Lung microvascular endothelial cell (primary cell): Measurements from ENCODE around the gene SMIM33. TPM values are rescaled to one million over a fixed set of nuclear protein-coding genes. Genes with fewer than 3 reads are reported as not detected.
"Not testable (repeated sequence)": the region's sequence is repeated elsewhere in the genome, so short reads cannot be mapped to it uniquely, and the experiment has no call there.

Experiments
- DNase-seq, 2 donors: peaks; one replicate each; pipeline versions ENCODE4 v3.0.0 to v3.0.0-alpha.2; 2010; ENCODE audit warnings: low read depth in 2 of 2
- total RNA-seq: library from RNA; depleted of rRNA; stranded (reverse); fragments of >200 nt; gene quantifications from 2 replicates; pipeline ENCODE4 v1.2.1, GENCODE V29; 2014

Gene SMIM33
- total RNA-seq, 1 donor from 2014 or later, result under 0.01 TPM

DNA sequence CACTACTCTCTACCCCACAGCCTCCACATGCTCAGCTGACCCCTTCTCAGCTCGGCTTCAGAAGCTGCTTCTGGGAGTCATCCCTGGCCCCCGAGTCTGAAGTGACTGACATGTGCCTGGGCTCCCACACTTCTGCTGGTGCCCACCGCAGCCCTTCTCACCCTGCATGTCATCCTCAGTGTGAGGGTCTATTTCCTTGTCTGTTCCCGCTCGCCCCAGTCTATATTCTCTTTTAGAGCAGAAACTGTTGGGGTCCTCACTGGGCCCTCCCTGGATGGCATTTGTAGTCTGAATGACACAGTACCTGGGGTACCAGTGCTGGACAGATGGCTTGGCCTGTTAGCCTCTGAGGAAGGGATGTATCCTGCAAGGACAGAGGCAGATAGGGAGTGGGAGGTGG lies 13.6 kb upstream of the SMIM33 start:
- DNase-seq, result no peak

DNA sequence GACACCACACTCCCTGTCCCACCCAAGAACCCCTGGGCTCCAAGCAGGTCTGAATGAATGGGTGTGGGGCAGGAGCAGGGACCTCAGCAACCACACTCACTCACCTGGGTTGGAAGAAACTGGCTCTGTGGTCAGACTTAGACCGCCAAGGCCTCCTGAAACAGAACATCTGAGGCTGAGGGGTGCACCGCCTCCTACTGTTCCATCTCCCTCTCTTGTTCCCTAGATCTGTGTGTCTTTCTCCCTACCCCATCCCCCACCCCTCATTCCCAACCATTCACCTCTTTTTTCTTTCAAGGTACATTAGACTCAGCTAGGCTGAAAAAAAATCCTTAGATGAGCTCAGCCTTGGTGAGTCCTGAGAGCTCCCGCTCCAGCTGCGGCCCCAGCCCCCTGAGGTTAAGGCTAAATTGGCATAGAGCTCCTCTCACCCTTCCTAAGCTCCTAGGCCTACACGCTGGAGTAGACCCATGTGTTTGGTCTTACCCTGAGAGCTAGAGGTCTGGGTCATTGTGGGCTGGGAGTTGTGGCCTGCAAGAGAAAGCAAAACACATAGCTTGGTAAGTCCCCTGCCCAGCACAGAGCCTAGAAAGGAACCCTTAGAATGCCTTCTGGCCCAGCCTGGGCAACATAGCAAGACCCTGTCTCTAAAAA lies 13.0 kb upstream of the SMIM33 start:
- no peak for DNase-seq

DNA sequence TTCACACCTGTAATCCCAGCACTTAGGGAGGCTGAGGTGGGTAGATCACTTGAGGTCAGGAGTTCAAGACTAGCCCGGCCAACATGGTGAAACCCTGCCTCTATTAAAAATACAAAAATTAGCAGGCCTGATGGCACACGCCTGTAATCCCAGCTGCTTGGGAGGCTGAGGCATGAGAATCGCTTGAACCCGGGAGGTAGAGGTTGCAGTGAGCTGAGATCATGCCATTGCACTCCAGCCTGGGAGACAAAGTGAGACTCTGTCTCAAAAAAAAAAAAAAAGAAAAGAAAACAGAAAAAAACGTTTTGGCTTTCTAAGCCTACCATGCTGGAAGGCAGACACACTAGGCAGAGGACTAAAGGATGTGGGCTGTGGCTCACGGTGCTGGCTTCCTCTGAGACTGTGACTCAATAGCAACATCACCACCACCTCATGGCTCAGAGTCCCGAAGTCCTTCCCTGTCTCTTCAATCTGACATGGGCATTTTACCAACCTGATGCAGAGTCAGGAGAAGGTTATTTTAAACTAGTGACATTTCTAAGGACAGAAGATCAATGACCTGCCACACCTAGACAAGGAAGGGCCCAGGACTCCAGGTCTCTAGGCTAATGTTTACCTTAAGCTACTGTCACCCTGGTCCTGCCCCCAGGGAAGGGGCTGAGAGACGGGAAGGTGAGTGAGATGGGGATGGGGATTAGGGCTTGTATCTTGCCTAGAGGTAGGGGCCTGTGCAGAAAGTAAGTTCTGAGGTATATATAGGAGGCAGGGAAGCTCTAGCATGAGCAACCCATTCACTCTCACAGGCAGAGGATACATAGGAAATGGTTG lies 12.0 kb upstream of the SMIM33 start:
- DNase-seq, result peak; percentile 60 to 92

DNA sequence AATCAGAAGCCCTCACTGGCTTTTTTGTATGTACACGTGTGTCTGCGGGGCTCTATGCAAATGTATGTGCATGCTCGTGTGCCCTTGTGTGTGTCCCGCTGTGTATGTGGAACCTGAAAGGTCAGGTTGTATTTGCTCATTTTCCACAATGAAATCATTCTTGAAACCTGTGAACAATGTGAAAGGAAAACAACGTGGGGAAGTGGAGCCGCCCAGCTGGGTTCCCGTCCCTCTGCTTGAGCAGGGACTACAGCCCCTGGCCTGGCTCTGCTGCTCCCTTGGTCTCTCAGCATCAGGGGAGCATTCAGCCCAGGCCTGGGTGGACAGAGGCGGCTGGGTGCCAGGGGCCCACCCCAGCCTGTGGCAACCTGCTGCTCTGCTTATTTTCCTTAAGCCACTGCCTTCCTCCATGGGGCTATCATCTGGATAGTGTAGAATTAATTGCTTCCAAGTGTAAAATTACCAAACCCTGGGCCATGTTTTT lies 11.3 kb upstream of the SMIM33 start:
- DNase-seq, result peak; percentile 62 to 87

DNA sequence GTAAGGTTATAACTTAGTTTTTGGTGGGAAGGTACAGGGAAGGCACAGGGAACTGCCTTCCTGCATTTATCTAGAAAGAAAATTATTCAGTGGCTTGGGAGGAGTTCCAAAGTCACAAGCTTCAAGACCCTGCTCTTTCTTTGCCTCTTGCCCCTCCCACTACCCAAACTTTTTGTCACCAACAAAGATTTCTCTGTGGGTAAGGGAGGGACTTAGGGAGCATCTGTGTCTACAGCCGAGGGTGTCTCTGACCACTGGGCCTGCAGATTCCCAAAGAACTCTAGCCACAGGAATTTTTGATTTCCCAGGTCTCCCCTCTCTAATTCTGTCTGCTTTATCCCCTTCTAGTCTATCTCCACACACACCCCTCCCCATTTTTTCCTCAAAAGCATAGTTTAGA lies 10.3 kb upstream of the SMIM33 start:
- DNase-seq, result no peak

DNA sequence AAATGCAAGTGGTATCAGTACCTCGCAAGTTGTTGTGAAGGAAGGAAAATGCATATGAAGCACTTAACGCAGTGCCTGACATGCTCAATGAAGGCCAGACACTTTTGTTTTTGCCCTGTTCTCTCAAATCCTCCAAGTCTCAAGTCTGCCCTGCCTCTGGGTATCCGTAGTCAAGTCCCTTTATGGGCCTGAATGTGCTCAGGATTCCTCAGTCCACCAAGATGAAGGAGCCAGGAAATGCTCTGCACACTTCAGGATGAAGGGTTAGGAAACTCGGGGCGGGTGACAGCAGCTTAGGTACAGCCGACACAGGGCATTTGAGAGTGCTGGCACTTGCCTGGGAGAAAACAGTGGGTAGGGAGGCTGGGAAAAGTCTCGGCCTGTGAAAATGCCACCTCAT lies 9.6 kb upstream of the SMIM33 start:
- peak in 1 of 2 donors; percentile 52 for DNase-seq

DNA sequence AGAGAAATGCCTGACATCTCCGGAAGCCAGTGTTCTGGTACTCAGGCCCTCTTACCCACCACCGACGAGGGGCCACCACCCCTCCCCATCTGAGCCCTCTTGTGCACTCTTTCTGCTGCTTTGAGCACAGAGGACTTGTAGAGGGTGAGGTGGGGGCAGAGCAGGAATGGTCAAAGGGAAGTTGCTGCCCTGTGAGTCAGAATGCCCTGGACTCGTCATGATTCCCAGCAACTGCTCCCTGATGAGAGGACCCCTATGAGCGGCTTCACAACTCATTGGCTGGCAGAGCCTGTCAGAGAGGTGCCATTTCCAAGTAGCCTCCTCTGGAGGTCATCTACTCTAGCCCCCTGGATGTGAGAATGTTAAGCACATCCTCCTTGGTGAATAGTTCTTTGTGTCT lies 9.1 kb upstream of the SMIM33 start:
- DNase-seq, result peak; percentile 84 to 87

DNA sequence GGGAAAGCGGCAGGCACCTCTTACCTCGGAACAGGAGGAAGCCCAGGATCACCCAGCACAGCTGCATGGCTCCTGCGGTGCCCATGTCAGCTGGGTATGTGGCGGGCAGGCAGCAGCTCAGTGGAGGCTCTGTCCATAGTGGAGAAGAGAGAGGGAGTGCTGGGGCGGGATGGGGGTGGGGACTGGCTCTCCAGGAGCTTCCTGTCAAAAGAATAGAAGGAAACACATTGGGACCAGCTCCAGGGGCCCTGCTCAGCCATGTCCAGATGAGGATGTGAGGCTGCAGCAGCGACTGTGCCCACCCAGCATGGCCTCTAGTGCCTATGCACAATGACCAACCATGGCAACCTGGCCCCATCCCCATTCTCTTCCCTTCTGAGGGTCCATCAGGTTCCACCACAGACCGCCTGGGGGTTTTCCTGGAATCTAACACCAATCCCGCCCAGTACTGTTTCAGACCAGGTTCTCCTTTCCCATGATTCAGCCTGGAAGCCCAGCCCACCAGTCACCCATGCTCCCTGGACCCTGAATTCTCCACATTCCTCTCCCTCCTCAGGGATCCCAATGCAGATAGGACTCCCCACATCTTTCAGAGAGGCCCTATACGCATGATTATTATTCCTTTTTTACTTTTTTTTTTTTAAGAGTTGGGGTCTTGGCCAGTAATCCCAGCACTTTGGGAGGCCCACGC lies 8.1 kb upstream of the SMIM33 start, which contains the start of gene ECSCR:
TSS of gene ECSCR (minus strand) at position 158 of the 691 bp plus-strand sequence. CDS start at position 85, 73 bp downstream.
- DNase-seq, result peak; percentile 85 to 95

DNA sequence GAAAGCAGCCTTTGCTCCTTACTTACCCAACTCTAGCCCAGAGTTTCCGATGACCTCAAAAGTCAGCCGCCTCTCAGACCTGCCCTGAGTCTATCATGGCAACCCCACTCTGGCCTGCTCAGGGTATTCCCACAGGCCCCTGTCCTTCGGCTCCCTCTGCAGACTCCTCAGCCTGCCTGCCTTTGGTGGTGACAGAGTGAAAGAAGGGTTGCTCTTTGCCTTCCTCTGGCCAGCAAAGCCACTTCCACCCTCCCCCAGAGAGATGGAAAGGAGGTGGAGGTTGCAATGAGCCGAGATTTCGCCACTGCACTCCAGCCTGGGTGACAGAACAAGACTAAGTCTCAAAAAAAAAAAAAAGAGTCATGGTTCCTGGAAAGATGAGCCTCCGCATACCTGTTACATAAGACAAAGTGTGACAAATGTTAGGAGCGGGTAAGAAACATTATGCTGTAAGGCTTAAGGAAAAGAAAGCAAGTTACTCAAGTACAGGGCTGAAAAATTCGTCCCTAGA lies 2.3 kb upstream of the SMIM33 start:
- no peak for DNase-seq

DNA sequence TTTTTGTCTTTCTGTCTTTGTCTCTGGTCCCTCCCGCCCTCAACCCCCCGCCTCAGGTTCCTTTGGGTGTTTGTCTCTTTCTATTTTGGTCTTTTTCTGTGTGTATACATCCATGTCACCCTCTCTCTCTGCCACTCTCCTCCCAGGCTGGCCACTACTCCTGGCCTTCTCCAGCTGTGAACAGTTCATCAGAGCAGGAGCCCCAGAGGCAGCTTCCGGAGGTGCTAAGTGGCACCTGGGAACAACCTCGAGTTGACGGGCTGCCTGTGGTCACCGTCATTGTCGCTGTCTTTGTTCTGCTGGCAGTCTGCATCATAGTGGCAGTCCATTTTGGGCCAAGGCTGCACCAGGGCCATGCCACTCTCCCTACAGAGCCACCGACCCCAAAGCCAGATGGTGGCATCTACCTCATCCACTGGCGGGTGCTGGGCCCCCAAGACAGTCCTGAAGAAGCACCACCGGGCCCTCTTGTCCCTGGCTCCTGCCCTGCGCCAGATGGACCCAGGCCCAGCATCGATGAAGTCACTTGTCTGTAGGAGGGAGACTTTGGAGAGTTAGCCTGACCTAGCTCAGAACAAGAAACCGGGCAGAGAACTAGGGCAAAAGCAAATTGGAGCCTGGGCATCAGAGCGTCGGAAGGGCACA lies 1.7 kb downstream of the SMIM33 start:
- DNase-seq, result no peak

DNA sequence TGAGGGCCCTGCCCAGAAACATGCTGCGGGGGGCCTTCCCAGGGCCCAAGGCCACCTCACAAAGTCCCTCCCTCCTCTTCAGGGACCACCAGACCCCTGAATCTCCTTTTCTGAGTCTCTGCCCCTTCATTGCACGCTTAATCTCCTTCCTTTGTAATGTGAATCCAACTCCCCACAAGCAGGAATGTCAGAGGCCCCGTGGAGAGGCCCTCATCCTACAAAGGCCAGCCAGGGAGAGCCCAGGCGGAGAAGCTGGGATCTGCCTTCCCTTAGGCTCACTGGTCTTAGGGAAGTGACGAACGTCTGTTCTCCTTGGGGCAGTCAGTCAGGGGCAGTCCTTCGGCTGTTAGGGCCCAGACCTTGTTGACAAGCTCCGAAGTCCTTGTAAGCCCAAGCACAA lies 2.3 kb downstream of the SMIM33 start:
- peak in 1 of 2 donors; percentile 62 for DNase-seq

DNA sequence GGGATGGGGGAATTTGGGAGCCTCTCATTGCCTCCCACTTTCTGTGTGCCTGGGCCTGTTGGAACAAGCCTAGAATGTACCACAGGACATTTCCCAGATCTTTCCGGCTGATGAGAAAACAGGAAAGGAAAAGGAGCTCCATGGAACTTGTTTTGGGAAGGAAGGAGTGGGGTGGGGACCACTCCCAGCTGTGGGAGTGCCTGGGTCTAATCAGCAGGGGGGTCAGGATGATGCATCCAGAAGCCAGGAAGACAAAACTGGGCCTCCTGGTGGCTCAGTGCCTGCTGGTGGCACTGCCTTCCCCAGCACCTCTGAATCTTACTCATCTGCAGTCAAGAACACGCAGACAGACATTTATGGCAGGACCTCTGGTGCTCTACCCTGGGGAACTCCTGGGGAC lies 2.8 kb downstream of the SMIM33 start:
- peak; percentile 53 to 56 for DNase-seq

DNA sequence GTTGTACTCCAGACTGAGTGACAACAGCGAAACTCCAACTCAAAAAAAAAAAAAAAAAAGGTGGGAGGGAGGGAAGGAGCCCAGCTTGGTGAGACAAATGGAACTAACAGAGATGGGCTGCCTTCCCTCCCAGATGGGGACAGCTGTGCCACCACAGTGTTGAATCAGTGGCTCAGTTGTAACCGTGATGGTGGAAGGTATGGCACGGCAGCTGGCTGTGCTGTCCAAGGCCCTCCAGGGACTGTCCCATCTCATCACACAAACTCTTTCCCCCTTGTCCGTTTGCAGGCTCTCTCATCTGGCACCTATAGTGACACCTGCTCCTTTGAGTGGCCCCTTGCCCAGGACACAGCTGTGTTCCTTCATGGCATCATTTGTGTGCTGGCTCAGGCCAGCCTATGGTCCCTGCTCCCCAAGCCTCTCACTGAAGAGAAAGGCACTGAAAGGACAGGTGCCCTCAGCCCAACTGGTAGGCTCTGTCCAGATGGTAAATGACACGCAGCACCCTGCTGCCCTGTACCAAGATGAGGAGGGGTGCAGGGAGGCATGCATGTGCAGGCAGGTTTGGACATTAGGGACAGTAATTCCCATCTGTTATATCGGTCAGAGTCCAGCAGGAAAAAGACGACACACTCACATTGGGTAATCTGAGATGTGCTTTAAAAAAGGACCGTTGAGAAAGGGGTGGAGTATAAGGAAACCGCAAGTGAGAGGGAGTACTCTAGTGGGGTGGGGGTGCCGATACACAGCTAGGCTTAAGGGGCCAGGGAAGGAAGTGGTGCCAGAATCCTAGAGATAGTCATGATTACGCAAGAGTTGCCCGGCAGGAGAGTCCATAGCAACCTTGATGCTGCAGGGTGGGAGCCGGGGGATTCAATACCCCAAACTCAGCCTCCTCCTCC lies 4.3 kb downstream of the SMIM33 start:
- DNase-seq, result no peak

DNA sequence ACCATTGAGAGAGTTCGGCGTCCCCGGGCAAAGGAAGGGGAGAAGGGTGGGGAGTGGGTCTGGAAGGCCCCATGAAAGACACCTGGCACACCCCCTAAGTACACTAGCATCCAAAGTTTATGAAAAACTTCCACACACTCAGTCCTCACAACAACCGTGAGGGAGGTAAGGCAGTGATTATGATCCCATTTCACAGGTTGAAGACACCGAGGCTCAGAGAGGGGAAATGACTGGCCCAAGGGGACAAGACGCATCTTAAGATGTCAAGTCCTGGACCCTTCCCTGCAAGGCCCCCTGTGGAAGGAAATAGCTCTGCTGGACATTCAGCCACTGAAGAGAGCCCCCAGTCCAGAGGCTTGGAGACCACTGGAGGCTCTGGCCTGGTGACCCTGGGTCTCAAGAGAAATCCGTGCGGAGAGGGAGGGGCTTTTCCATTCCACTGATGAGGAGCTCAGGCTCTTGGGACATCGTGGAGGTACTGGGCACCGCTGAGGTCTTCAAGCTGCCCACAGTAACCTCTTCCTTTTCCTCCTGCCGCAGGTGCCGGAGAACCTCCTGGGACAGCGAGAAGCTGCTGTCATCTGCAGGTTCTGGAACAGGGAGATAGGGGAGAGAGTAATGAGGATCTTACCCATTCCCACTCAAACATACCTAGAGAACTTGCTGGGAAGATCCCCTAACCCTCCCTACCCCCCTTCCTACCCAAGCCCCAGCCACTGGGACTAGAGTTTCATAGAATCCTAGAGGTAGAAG lies 5.2 kb downstream of the SMIM33 start:
- no peak for DNase-seq

DNA sequence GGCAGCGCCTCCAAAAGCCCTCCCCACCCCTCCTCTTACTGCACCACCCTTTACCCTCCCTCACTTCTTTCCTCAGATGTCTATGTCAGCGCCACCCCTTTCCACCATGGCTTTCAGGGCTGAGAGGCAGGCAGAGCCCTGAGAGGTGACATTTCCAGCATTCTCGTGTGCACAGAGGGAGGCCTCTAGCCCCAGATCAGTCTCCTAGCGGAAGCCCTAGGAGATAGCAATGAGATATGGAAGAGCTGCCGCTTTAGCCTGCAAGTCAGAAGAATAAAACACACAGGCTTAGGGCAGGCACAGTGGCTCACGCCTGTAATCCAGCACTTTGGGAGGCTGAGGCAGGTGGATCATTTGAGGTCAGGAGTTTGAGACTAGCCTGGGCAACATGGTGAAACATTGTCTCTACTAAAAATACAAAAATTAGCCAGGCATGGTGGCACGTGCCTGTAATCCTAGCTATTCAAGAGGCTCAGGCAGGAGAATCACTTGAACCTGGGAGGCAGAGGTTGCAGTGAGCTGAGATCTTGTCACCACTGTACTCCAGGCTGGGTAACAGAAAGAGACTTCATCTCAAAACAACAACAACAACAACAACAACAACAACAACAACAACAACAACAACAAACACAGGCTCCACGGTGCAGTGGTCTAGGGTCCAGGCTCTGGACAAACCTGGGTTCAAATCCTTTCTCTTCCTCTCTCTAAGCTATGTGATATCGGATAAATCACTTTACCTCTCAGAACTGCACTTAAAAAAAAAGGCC lies 8.0 kb downstream of the SMIM33 start:
- DNase-seq, result not testable (repeated sequence)

DNA sequence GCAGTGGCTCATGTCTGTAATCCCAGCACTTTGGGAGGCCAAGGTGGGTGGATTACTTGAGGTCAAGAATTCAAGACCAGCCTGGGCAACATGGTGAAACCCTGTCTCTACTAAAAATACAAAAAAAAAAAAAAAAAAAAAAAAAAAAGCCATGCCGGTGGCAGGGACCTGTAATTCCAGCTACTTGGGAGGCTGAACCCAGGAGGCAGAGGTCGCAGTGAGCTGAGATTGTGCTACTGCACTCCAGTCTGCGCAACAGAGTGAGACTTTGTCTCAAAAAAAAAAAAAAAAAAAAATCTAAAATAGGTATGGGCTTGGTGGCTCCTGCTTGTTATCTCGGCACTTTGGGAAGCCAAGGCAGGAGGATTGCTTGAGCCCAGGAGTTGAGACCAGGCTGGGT lies 8.9 kb downstream of the SMIM33 start:
- not testable (repeated sequence) for DNase-seq

DNA sequence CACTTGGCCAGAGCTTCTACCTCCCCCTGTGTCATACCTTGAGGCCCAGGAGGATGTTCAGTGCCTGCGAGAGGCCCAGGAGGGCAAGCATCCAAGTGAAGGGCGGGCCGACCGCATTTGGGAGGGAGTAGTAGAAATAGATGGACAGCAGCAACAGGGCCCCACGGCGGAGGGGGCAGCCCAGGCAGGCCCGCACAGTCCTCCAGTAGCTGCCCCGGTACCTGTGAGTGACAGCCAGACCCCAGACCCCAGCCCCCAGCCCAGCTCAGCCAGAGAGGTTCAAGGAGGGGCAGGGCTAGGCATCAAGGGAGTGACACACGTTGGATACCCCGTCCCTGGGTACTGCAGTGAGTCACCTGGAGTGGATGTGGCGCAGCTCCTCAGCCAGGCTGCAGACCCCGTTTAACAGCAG lies 10.3 kb downstream of the SMIM33 start:
- peak in 1 of 2 donors; percentile 31 for DNase-seq

DNA sequence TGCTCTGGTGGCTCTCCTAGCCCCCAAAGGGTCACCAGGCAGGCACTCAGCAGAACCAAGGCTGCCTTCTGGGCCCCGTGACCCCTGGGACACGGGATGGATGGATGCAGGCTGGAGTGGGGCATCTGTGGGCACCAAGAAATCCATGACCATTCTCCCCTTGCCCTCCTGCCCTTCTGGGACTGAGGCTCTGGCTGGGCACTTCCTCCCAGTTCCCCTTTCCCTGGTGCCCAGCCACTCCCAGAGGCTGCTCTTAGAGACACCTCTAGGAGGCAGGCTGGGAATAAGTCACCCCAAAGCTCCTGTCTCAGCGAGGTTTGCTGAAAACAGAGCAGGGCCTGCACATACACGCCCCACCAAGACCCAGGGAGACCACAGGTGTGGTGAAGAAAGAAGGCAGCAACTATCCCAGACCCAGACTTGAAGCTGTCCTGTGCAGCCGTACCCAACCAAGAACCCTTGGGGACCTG lies 10.8 kb downstream of the SMIM33 start:
- peak in 1 of 2 donors; percentile 52 for DNase-seq
